IPS DF 6.9 (cell line): ENCODE results near the gene ARHGAP6.

Source experiments
- DNase-seq: peaks from one replicate; pipeline ENCODE4 v3.0.0-alpha.2; 2013; ENCODE audit warnings: low read depth, low spot score
- H3K27ac ChIP-seq: one replicate; pipeline ENCODE4 v1.5.1; 2013; ENCODE audit warnings: low read length, control low read depth
- H3K27me3 ChIP-seq: 2 replicates; pipeline ENCODE4 v1.6.1; 2013; ENCODE audit warnings: mild to moderate bottlenecking, low read length; ENCODE audit not compliant: control insufficient read depth, insufficient read depth
- H3K36me3 ChIP-seq: 2 replicates; pipeline ENCODE4 v1.6.1; 2013; ENCODE audit warnings: low read length; ENCODE audit not compliant: control insufficient read depth, insufficient read depth
- H3K4me1 ChIP-seq: 2 replicates; pipeline ENCODE4 v1.6.1; 2013; ENCODE audit warnings: low read length; ENCODE audit not compliant: control insufficient read depth, insufficient read depth
- H3K4me3 ChIP-seq: 2 replicates; pipeline ENCODE4 v1.5.1; 2013; ENCODE audit warnings: mild to moderate bottlenecking, low read length
- H3K9me3 ChIP-seq: 2 replicates; pipeline ENCODE4 v1.6.1; 2013; ENCODE audit warnings: low read length, inconsistent platforms; ENCODE audit not compliant: control insufficient read depth, insufficient read depth
- WGBS: extraction: QIAGEN DNeasy Blood & Tissue Kit; methylation state at CpG from one replicate; pipeline ENCODE4 v1.1.7; 2013; ENCODE audit warnings: mixed read lengths, missing lambda C conversion rate; ENCODE audit not compliant: insufficient read length, insufficient coverage; 5-methylcytosine and 5-hydroxymethylcytosine counted together

The ARHGAP6 gene

GRCh38 chrX:11414091-11414490 lies 251.6 kb downstream of the ARHGAP6 start:
- no peaks in the 10 kb centered on the region for H3K36me3 ChIP-seq
- no peaks in the 10 kb centered on the region for H3K9me3 ChIP-seq
- H3K27me3 ChIP-seq = no peaks in the 10 kb centered on the region
- no CpG with 5 or more reads among the region's 1 CpG for WGBS
- no peak overlapping the region for H3K4me3 ChIP-seq
- no peaks in the 10 kb centered on the region for H3K4me1 ChIP-seq
- no peak for DNase-seq
- no peak overlapping the region for H3K27ac ChIP-seq

- DNase-seq = no peak
- no CpG with 5 or more reads among the region's 10 CpGs for WGBS
- Histone ChIP-seq H3K36me3 (no peaks in the 10 kb centered on the region), H3K27me3 (no peaks in the 10 kb centered on the region), H3K4me3 (no peak overlapping the region), H3K27ac (no peak overlapping the region), H3K9me3 (no peaks in the 10 kb centered on the region), H3K4me1 (no peaks in the 10 kb centered on the region)
These were observed 252.8 kb downstream of the ARHGAP6 start for GRCh38 chrX:11412715-11413623.

- Histone ChIP-seq H3K36me3 (no peaks in the 10 kb centered on the region), H3K27ac (no peak overlapping the region), H3K9me3 (no peaks in the 10 kb centered on the region), H3K27me3 (no peaks in the 10 kb centered on the region), H3K4me3 (no peak overlapping the region), H3K4me1 (no peaks in the 10 kb centered on the region)
- no CpG with 5 or more reads among the region's 3 CpGs for WGBS
- DNase-seq = no peak
These were observed 255.8 kb downstream of the ARHGAP6 start for GRCh38 chrX:11409957-11410356.

- Histone ChIP-seq H3K4me3 (no peak overlapping the region), H3K27me3 (no peaks in the 10 kb centered on the region)
- no peak for DNase-seq
These were observed 256.9 kb downstream of the ARHGAP6 start for GRCh38 chrX:11408783-11409182.

GRCh38 chrX:11408109-11408405 lies 257.7 kb downstream of the ARHGAP6 start:
- Histone ChIP-seq H3K36me3 (no peaks in the 10 kb centered on the region), H3K4me1 (no peaks in the 10 kb centered on the region), H3K27me3 (no peaks in the 10 kb centered on the region), H3K27ac (no peak overlapping the region), H3K4me3 (no peak overlapping the region), H3K9me3 (no peaks in the 10 kb centered on the region)
- no CpG with 5 or more reads among the region's 5 CpGs for WGBS
- DNase-seq = no peak

More at GRCh38 chrX:11408783-11409182, 256.9 kb downstream of the ARHGAP6 start:
- Histone ChIP-seq H3K9me3 (no peaks in the 10 kb centered on the region), H3K4me1 (no peaks in the 10 kb centered on the region), H3K36me3 (no peaks in the 10 kb centered on the region), H3K27ac (no peak overlapping the region)
- WGBS = 100% methylated on average over 2 of the region's 3 CpGs

GRCh38 chrX:11407331-11408108 lies 258.2 kb downstream of the ARHGAP6 start:
- H3K4me3 ChIP-seq = no peak overlapping the region

GRCh38 chrX:11406109-11406765 lies 259.5 kb downstream of the ARHGAP6 start:
- H3K27ac ChIP-seq = no peak overlapping the region
- no peak overlapping the region for H3K4me3 ChIP-seq
- no peaks in the 10 kb centered on the region for H3K36me3 ChIP-seq
- WGBS = no CpG with 5 or more reads among the region's 9 CpGs
- DNase-seq = no peak
- no peaks in the 10 kb centered on the region for H3K27me3 ChIP-seq
- no peaks in the 10 kb centered on the region for H3K9me3 ChIP-seq
- H3K4me1 ChIP-seq = no peaks in the 10 kb centered on the region

More at GRCh38 chrX:11407331-11408108, 258.2 kb downstream of the ARHGAP6 start:
- no peaks in the 10 kb centered on the region for H3K36me3 ChIP-seq
- no peaks in the 10 kb centered on the region for H3K4me1 ChIP-seq
- WGBS = no CpG with 5 or more reads among the region's 2 CpGs
- no peaks in the 10 kb centered on the region for H3K27me3 ChIP-seq
- H3K9me3 ChIP-seq = no peaks in the 10 kb centered on the region
- no peak for DNase-seq
- H3K27ac ChIP-seq = no peak overlapping the region

GRCh38 chrX:11403631-11404030 lies 262.1 kb downstream of the ARHGAP6 start:
- Histone ChIP-seq H3K4me1 (no peaks in the 10 kb centered on the region), H3K36me3 (no peaks in the 10 kb centered on the region), H3K9me3 (no peaks in the 10 kb centered on the region), H3K27ac (no peak overlapping the region), H3K27me3 (no peaks in the 10 kb centered on the region), H3K4me3 (no peak overlapping the region)
- DNase-seq = no peak
- no CpG with 5 or more reads among the region's 3 CpGs for WGBS

GRCh38 chrX:11401966-11402365 lies 263.8 kb downstream of the ARHGAP6 start:
- DNase-seq = no peak
- H3K4me1 ChIP-seq = no peaks in the 10 kb centered on the region
- no peaks in the 10 kb centered on the region for H3K27me3 ChIP-seq
- H3K4me3 ChIP-seq = no peak overlapping the region
- no peaks in the 10 kb centered on the region for H3K9me3 ChIP-seq
- no peaks in the 10 kb centered on the region for H3K36me3 ChIP-seq
- no peak overlapping the region for H3K27ac ChIP-seq
- WGBS = no CpG with 5 or more reads among the region's 2 CpGs

GRCh38 chrX:11399489-11400094 lies 266.1 kb downstream of the ARHGAP6 start:
- WGBS = no CpG with 5 or more reads among the region's 2 CpGs
- H3K36me3 ChIP-seq = no peaks in the 10 kb centered on the region
- no peak overlapping the region for H3K27ac ChIP-seq
- no peaks in the 10 kb centered on the region for H3K9me3 ChIP-seq
- H3K27me3 ChIP-seq = no peaks in the 10 kb centered on the region
- no peak for DNase-seq
- no peak overlapping the region for H3K4me3 ChIP-seq
- no peaks in the 10 kb centered on the region for H3K4me1 ChIP-seq
